GM18517 (cell line): Measurements from ENCODE around the gene GPC6.

Experiments used
- ATAC-seq: cut with Tn5 transposase; IDR thresholded peaks from one replicate; pipeline ENCODE4 v1.9.1; 2021; ENCODE audit warnings: mild to moderate bottlenecking, moderate library complexity; ENCODE audit not compliant: unreplicated experiment

Gene GPC6

GRCh38 chr13:93811071-93811737, 584.6 kb downstream of the GPC6 start:
- ATAC-seq = no peak

- no peak for ATAC-seq
Observed at GRCh38 chr13:93811738-93812112, 585.1 kb downstream of the GPC6 start.

- no peak for ATAC-seq
Observed at GRCh38 chr13:93814658-93815057, 588.1 kb downstream of the GPC6 start.

GRCh38 chr13:93818345-93818744, 591.7 kb downstream of the GPC6 start:
- ATAC-seq = no peak

- no peak for ATAC-seq
Observed at GRCh38 chr13:93819331-93819890, 592.8 kb downstream of the GPC6 start.

- no peak for ATAC-seq
Observed at GRCh38 chr13:93824286-93824685, 597.7 kb downstream of the GPC6 start.

GRCh38 chr13:93834051-93834450, 607.4 kb downstream of the GPC6 start:
- ATAC-seq = no peak

- no peak for ATAC-seq
Observed at GRCh38 chr13:93843082-93843481, 616.5 kb downstream of the GPC6 start.

- ATAC-seq = no peak
Observed at GRCh38 chr13:93847162-93847561, 620.6 kb downstream of the GPC6 start.

GRCh38 chr13:93848247-93848646, 621.6 kb downstream of the GPC6 start:
- no peak for ATAC-seq

- ATAC-seq = no peak
Observed at GRCh38 chr13:93851236-93851635, 624.6 kb downstream of the GPC6 start.

GRCh38 chr13:93853912-93854311, 627.3 kb downstream of the GPC6 start:
- ATAC-seq = no peak

- ATAC-seq = no peak
Observed at GRCh38 chr13:93857126-93857525, 630.5 kb downstream of the GPC6 start.

GRCh38 chr13:93859716-93860115, 633.1 kb downstream of the GPC6 start:
- no peak for ATAC-seq

- no peak for ATAC-seq
Observed at GRCh38 chr13:93861818-93862217, 635.2 kb downstream of the GPC6 start.

- ATAC-seq = no peak
Observed at GRCh38 chr13:93862259-93862658, 635.7 kb downstream of the GPC6 start.

GRCh38 chr13:93865235-93865634, 638.6 kb downstream of the GPC6 start:
- ATAC-seq = no peak

GRCh38 chr13:93867481-93867880, 640.9 kb downstream of the GPC6 start:
- no peak for ATAC-seq

- ATAC-seq = no peak
Observed at GRCh38 chr13:93872376-93872775, 645.8 kb downstream of the GPC6 start.

GRCh38 chr13:93872786-93873347, 646.3 kb downstream of the GPC6 start:
- no peak for ATAC-seq

GRCh38 chr13:93875547-93875946, 648.9 kb downstream of the GPC6 start:
- ATAC-seq = no peak

- ATAC-seq = no peak
Observed at GRCh38 chr13:93876236-93876635, 649.6 kb downstream of the GPC6 start.

- ATAC-seq = no peak
Observed at GRCh38 chr13:93878675-93879074, 652.1 kb downstream of the GPC6 start.
